OCI-LY7 (cell line): ENCODE measurements around the gene LRP5.

Source experiments
- EZH2phosphoT487 ChIP-seq: fragments of 200-600 bp; sonication (generic); IDR thresholded peaks from 2 replicates; pipeline ENCODE4 v1.6.1; 2018; ENCODE audit warnings: low read depth, borderline replicate concordance, mild to moderate bottlenecking, mixed run types, antibody characterized with exemption, low read length, moderate library complexity, mixed read lengths
- TF ChIP-seq, protein P1 (sequence below): fragments of 200-600 bp; sonication (generic); conservative IDR thresholded peaks from 2 replicates; pipeline ENCODE4 v1.5.1; 2014; ENCODE audit warnings: mild to moderate bottlenecking, antibody characterized with exemption, low read length, moderate library complexity, mixed read lengths

- TF ChIP-seq, protein P1, sequence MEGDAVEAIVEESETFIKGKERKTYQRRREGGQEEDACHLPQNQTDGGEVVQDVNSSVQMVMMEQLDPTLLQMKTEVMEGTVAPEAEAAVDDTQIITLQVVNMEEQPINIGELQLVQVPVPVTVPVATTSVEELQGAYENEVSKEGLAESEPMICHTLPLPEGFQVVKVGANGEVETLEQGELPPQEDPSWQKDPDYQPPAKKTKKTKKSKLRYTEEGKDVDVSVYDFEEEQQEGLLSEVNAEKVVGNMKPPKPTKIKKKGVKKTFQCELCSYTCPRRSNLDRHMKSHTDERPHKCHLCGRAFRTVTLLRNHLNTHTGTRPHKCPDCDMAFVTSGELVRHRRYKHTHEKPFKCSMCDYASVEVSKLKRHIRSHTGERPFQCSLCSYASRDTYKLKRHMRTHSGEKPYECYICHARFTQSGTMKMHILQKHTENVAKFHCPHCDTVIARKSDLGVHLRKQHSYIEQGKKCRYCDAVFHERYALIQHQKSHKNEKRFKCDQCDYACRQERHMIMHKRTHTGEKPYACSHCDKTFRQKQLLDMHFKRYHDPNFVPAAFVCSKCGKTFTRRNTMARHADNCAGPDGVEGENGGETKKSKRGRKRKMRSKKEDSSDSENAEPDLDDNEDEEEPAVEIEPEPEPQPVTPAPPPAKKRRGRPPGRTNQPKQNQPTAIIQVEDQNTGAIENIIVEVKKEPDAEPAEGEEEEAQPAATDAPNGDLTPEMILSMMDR = no peak
- TF ChIP-seq EZH2phosphoT487 = no peak
These were observed 106.3 kb downstream of the LRP5 start for GRCh38 chr11:68418648-68419047.
